SIG-M5 treated with dmso at 0.1 percent for 504 hours (cell line): ENCODE data around the gene SPINK5.
A peak's percentile ranks its signal among the peaks of the same experiment; 100 is the strongest.

Source experiments
- DNase-seq: peaks from one replicate; lab custom pipeline; 2025; ENCODE audit not compliant: unreplicated experiment; lab: John Stamatoyannopoulos, UW

The SPINK5 gene

GRCh38 chr5:148091991-148092964 is 28.5 kb downstream of the SPINK5 start:
- DNase-seq: no peak

DNA sequence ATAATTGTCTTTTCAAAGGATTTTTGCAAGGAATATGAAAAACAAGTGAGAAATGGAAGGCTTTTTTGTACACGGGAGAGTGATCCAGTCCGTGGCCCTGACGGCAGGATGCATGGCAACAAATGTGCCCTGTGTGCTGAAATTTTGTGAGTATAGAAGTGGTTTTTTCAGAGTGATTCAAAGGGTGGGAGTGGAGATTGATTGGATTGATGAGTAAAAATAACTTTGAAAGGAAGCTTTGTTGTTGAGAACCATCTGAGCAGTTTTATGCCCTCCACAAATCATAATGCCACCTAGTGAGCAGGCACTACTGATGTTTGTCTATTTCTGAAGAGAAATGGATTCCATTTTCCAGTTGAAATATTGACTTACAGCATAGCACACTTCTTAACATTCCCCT is 30.6 kb downstream of the SPINK5 start:
- no peak for DNase-seq

- DNase-seq: no peak
Observed at GRCh38 chr5:148104226-148104625, 40.4 kb downstream of the SPINK5 start.

GRCh38 chr5:148107608-148108007 is 43.8 kb downstream of the SPINK5 start:
- DNase-seq: no peak

GRCh38 chr5:148113243-148113642 is 49.5 kb downstream of the SPINK5 start:
- DNase-seq: no peak

DNA sequence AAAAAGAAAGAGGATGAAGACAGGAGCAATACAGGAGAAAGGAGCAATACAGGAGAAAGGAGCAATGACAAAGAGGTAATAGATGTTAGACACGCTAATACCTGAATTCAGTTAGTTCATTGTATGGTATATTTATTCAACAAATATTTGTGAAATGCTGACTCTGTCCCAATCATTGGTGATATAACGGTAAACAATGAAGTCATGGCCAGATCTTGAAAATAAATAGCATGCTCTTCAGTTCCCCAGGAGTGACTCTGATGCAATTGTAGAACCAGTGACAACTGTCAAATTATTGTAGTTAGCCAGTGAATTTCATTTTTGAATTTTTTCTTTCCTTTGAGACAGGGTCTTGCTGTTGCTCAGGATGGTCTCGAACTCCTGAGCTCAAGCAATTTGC is 56.5 kb downstream of the SPINK5 start:
- DNase-seq: no peak

GRCh38 chr5:148125641-148126040 is 61.9 kb downstream of the SPINK5 start:
- DNase-seq: no peak

DNA sequence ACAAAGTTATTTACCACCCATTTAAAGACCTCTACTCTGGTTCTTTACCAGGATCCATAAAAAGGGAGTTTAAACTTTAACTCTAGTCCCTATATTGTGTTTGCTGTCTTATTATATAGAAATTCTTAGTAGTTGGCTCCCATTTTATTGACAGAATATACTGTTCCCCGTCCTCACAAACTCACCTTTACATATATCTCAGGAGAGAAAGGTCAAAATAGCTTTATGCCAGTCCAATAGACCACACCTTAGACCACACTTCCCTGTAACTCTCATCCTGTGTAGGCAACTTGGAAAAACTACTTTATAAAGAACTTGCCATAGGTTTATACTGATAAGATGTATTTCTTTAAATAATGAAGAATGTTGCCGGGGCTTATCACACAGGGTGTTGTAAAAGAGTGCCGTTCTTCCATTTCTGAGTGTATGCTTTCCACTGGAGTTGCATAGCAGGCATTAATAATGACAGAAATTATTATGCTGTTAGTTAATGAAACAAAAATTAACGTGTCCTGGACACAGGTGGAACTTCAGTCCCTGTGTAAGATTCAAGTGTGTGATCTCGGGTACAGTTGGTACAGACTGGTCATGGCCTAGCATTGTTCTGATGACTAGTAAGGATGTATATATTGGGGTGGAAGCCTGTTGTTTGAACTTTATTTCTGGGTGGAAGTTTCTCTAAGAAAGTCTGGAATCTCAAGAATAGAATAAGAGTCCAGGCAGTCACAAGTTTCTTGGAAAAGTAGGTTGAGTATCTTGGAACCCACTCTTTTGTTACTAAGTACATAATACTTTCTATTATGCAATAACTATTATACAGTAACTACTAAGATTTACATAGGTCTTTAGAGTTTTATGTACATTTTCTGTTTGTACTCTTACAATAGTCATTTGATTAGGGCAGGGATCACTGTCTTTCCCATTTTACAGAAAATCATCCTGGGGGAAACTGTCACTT is 71.6 kb downstream of the SPINK5 start:
- no peak for DNase-seq

GRCh38 chr5:148140846-148141245 is 77.1 kb downstream of the SPINK5 start:
- no peak for DNase-seq

DNA sequence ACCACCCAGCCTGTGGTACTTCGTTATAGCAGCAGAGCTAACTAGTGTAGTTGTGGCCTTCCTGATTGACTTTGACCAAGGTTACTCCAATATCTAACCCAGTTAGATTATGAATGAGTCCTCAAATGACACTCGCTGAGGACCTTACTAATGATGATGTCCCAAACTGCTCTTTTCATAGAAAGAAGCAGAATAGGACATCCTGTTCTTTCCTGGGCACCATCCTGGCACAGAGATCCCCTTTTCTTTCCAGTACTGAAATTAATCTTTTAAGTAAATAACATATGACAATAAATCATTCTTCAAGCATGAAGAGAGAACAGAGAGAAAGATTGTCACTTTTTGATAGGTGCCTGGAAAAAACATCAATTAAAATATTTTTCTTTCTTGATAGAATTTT is 77.9 kb downstream of the SPINK5 start:
- no peak for DNase-seq

DNA sequence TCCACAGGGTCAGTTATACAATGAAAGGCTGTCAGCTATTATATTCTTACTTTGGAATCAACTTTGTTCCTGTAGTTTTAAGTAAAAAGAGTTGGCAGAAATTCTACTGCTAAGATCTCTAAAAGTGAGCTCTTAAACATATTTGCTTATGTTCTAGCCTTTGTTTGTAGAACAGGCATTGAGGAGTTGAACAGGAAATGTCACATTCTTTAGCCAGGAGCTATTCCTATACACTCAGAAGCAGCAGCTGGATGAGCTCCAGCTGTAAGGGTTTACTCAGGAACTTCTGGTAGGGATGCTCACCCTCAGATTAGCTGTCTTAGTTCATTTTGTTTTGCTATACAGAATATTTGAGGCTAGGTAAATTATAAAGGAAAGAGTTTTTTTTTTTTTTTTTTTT is 82.1 kb downstream of the SPINK5 start:
- DNase-seq: peak; percentile 67

DNA sequence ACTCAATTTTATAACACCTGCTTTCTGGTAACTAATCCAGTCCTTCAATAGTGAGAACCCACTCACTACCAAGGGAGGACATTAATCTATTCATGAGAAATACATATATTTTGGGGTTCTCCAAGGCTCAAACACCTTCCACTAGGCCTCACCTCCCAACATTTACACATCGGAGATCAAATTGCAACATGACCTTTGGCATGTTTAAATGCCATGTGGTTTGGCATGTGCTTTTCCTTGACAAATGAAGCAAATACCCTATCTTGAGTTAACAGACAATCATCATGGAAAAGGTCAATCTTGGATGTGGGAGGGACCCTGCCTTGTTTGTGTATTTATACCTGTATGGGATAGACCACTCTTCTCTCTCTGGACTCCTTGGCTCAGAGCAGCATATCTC is 82.7 kb downstream of the SPINK5 start:
- no peak for DNase-seq

DNA sequence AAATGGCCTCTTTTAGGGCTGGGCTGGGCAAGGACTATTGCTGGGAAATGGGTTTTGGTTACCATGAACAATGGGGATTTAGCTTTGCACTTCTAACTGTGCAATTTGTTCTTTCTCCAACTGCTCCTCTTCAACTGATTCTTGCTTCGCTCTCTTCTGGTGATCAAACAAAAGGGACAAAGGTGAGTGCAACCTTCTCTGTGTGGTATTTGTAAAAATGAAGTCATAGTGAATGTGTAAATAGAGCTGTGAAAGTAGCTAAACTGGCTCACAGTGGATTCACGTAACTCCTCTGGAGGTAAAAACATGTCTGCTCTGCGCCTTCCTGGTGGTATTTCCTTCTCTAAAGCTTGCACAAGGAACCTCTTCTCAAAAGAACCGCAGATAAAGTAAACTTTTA is 83.6 kb downstream of the SPINK5 start:
- DNase-seq: peak; percentile 30

DNA sequence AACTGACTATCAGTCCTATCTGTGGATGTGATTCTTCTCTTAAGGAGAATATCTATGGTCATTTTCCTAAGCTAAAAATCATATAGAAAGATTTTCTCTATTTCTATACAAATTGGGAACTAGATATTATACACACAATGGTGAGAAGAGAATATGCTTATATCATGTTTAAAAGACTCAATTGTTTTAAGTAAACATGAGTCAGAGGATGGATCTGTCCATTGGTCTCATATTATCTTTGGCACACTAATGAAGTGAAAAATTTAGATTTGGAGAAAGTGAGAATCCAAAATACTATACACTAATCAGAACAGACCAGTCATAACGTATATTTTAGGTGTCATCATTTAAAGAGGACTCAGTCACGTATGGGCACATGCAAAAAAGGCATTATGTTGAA is 88.1 kb downstream of the SPINK5 start:
- DNase-seq: no peak

GRCh38 chr5:148152781-148153180 is 89.0 kb downstream of the SPINK5 start:
- DNase-seq: no peak

DNA sequence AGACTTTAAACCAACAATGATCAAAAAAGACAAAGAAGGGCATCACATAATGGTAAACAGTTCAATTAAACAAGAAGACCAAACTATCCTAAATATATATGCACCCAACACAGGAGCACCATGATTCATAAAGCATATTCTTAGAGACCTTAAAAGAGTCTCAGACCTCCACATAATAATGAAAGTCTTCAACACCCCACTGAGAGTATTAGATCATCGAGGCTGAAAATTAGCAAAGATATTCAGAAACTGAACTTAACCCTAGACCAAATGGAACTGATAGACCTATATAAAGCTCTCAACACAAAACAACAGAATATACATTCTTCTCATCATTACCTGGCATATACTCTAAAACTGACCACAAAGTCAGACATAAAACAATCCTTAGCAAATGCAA is 92.8 kb downstream of the SPINK5 start:
- DNase-seq: no peak

DNA sequence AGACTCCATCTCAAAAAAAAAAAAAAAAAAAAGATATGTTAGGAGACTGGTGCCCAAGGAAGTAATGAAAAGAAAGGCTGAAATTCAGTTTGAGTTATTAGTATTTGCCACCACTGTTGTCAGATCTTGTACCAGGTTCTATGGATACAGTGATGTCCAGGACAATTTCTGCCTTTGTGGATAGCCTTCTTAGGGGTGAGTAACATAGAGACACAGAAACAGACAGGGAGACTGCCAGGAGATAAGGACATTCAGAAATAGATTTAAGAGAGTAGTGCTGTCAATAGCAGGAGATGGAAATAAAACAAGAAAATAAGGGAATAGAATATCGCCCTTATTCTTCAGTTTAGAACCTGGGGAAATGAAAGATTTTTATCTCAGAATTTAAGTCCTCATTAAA is 98.3 kb downstream of the SPINK5 start:
- no peak for DNase-seq

GRCh38 chr5:148163345-148163744 is 99.6 kb downstream of the SPINK5 start:
- no peak for DNase-seq

GRCh38 chr5:148166550-148167283 is 102.9 kb downstream of the SPINK5 start:
- DNase-seq: no peak

DNA sequence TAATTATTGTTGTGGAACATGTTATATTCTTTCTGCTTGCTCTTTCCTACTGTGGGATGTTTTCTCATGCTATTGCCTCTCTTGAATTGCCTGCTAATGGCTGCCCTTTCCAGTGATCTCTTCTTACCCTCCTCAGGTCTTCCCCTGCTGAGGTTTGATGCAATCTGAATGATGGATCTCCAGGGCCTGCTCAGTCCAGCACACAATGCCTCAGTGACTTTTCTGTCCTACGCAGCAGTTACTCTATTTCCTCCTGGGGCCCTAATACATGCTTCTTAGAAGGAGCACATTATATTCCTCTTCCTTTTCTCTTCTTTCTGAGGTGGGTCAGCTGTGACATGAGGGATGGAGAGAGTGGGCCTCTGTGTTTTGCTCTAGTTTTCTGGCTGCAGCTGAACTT is 104.5 kb downstream of the SPINK5 start, which contains the start of gene SPINK14:
TSS of gene SPINK14 (plus strand) at position 301 of the 400 bp plus-strand sequence. CDS start 1,187 bp downstream, outside the sequence.
- DNase-seq: no peak

GRCh38 chr5:148172377-148172776 is 108.6 kb downstream of the SPINK5 start:
- no peak for DNase-seq
